Gastroesophageal sphincter (tissue), 4 donors: ENCODE data around the gene NDUFB8. TPM values are rescaled to one million over a fixed set of nuclear protein-coding genes. Genes with fewer than 3 reads are reported as not detected.
"Not testable (repeated sequence)": the region's sequence is repeated elsewhere in the genome, so short reads cannot be mapped to it uniquely, and the experiment has no call there.

Experiments
- ATAC-seq: fragments of 150-250 bp; one replicate; pipeline ENCODE4 v1.9.1; 2016; ENCODE audit warnings: mild to moderate bottlenecking, moderate library complexity
- H3K27ac ChIP-seq, 4 donors: fragments of 200-600 bp; sonication (generic) in 3 of 4; 1 replicate in 3 of 4; 2 replicates in 1 of 4; pipeline ENCODE4 v1.5.1; 2016 to 2019
- H3K27me3 ChIP-seq: fragments of 200-600 bp; sonication (generic); one replicate; pipeline ENCODE4 v1.5.1; 2019
- H3K36me3 ChIP-seq, 2 donors: fragments of 200-600 bp; sonication (generic); one replicate each; pipeline ENCODE4 v1.5.1; 2019; ENCODE audit warnings: control low read depth in 1 of 2
- H3K4me1 ChIP-seq, 3 donors: fragments of 200-600 bp; sonication (generic); 1 replicate in 2 of 3; 2 replicates in 1 of 3; pipeline ENCODE4 v1.5.1; 2016 to 2019; ENCODE audit warnings: control low read depth in 2 of 3
- H3K4me3 ChIP-seq, 2 donors: fragments of 200-600 bp; sonication (generic); one replicate each; pipeline ENCODE4 v1.5.1; 2019; ENCODE audit warnings: mild to moderate bottlenecking in 1 of 2, moderate library complexity in 1 of 2
- H3K9me3 ChIP-seq, 3 donors: fragments of 200-600 bp; sonication (generic); one replicate each; pipeline ENCODE4 v1.5.1; 2017 to 2019; ENCODE audit warnings: control low read depth in 2 of 3
- EP300 ChIP-seq: sonication (generic); formaldehyde crosslinking; IDR thresholded peaks from one replicate; pipeline ENCODE4 v1.6.1; 2017; ENCODE audit warnings: antibody characterized with exemption, mild to moderate bottlenecking
- POLR2A ChIP-seq, 2 donors: fragments of 450-650 bp; IDR thresholded peaks; one replicate each; pipeline ENCODE4 v1.6.1; 2017; ENCODE audit warnings: antibody characterized with exemption in 2 of 2, mild to moderate bottlenecking in 2 of 2, moderate library complexity in 1 of 2
- POLR2AphosphoS5 ChIP-seq: sonication (generic); formaldehyde crosslinking; IDR thresholded peaks from one replicate; pipeline ENCODE4 v1.6.1; 2017; ENCODE audit warnings: antibody characterized with exemption
- WGBS, 2 donors: methylation state at CpG; one replicate each; pipeline ENCODE4 v1.1.5; 2018; ENCODE audit warnings: low coverage in 1 of 2; 5-methylcytosine and 5-hydroxymethylcytosine counted together
- total RNA-seq, 4 donors: library from RNA; depleted of rRNA; stranded (reverse); fragments of >200 nt; gene quantifications; one replicate each; pipeline ENCODE4 v1.1.0, GENCODE V29; 2016
- TF ChIP-seq, protein P1 (sequence below), 4 experiments: fragments of 200-600 bp in 2 of 4; fragments of 450-650 bp in 2 of 4; sonication (generic) in 1 of 4; IDR thresholded peaks; one replicate each; pipeline ENCODE4 v1.5.1; 2017 to 2019; ENCODE audit warnings: antibody characterized with exemption in 4 of 4, mild to moderate bottlenecking in 2 of 4, moderate library complexity in 2 of 4

NDUFB8 gene
- total RNA-seq, result 100 to 1,000 TPM; 268 to 317 (median 283) TPM

DNA sequence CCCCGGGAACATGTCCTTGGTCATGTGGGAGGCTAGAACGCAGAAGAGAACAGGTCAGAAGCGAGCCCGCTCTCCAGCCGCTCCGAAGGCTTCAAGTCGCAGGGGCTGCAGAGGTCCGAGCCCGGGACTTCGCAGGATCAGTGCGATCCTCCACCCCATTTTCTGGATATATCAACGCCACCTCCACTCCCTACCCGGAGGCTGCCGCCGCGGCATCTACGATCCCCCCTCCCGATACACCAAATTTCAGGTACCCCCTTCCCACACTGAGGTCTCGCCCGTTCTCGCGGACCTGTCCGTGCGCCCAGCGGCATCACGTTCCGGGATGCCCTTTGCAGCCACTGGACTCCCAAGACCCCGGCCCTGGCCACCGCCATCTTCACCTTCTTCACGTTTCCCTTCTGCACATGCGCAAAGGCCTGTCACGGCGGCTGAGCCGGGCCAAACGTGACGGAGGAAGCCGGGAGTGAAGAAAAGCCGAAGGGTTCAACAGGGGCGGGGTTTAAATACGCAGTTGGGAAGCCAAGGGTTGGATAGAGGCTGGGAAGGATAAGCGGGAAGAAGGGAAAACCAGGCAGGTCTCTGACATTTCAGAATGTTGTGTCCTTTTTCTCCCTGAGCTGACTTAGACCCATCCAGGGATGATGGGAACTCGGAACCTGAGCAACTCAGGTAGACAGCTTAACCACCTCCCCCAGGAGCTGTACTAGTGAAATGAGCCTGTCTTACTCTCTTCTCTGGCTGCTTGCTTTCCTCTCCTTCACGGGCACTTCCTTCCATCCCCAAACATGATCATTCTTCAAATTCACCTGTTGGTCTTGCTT, at the start of gene NDUFB8:
NDUFB8 (minus strand) TSS at position 397 of the 824 bp plus-strand sequence; CDS start at position 377, 20 bp downstream.
- 1 to 2% methylated on average over 10 to 11 of the region's 43 CpGs for WGBS, 2 donors
- Histone ChIP-seq H3K27me3 (no peaks in the 10 kb centered on the region), H3K4me1 (peaks cover 4 to 35% (median 8%) of the 10 kb centered on the region in 3 donors), H3K36me3 (peaks cover 0 to 33% of the 10 kb centered on the region in 2 donors), H3K27ac (peak within 1 kb of the TSS; percentile 31 to 91 (median 90)), H3K9me3 (no peaks in the 10 kb centered on the region), H3K4me3 (peak within 1 kb of the TSS; percentile 68 to 95)
- ATAC-seq, result peak; percentile 88
- TF ChIP-seq EP300 (no peak), POLR2A (IDR thresholded peaks at IDR 0.05) (peak; percentile 48 to 53), POLR2AphosphoS5 (peak; percentile 76)
- TF ChIP-seq, protein P1, sequence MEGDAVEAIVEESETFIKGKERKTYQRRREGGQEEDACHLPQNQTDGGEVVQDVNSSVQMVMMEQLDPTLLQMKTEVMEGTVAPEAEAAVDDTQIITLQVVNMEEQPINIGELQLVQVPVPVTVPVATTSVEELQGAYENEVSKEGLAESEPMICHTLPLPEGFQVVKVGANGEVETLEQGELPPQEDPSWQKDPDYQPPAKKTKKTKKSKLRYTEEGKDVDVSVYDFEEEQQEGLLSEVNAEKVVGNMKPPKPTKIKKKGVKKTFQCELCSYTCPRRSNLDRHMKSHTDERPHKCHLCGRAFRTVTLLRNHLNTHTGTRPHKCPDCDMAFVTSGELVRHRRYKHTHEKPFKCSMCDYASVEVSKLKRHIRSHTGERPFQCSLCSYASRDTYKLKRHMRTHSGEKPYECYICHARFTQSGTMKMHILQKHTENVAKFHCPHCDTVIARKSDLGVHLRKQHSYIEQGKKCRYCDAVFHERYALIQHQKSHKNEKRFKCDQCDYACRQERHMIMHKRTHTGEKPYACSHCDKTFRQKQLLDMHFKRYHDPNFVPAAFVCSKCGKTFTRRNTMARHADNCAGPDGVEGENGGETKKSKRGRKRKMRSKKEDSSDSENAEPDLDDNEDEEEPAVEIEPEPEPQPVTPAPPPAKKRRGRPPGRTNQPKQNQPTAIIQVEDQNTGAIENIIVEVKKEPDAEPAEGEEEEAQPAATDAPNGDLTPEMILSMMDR (IDR thresholded peaks at IDR 0.05), result peak in 1 of 4 experiments; percentile 16

DNA sequence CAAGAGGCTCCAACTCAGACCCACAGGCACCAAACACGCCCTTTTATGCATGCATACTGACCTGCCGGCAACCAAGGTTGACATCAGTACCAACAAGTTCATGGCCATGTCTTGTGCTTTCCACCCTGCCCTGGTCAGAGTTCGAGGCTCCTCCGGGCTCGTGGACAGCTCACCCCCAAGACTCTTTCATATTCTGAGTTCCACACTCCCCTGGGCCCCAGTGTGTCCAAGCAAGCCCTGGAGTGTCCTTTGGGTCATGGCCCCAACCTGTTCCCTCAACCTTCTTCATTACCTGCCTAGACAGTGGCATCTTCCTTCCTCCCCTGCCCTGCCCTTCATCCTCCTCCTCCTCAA, 46.6 kb upstream of the NDUFB8 start:
- ATAC-seq, result no peak
- TF ChIP-seq EP300 (no peak), POLR2AphosphoS5 (no peak)
- WGBS, 2 donors, result 75% methylated on average over 5 of the region's 5 CpGs; no CpG with 5 or more reads in 1 of the 2 donors
- Histone ChIP-seq H3K27me3 (peaks cover 66% of the 10 kb centered on the region), H3K4me3 (no peak overlapping the region), H3K27ac (no peak overlapping the region), H3K4me1 (no peaks in the 10 kb centered on the region), H3K36me3 (no peaks in the 10 kb centered on the region), H3K9me3 (no peaks in the 10 kb centered on the region)

DNA sequence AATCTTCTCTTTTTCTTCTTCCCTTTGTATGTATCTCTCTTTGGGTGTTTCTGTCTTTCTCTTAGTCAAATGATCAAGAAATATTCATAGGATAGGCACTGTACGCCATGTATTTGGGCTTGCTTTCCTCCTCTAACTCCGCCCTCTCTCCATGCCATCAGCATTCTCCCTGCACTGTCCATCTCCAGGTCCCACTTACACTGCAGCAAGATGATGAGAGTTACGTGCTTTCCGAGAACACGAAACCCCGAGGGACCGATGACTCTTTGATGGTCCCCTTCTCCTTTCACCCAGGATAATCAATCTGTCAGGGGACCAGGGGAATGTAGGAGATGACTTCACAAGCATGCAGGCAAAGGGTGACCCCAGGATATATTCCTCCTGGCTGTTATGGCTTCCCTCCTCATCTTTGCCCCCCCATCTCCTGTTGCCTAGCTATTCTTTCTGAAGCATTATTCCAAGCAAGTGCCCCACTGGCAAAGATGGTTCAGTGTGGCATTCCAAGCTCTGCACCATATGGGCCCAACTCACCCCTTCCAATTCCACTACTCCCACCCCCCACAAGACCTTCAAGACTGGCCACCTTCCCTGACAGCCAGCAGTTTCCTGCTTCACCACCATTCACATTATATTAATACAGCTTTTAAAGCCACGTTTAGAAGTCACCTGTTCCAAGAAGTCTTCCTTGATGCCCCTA, 46.1 kb upstream of the NDUFB8 start:
- Histone ChIP-seq H3K36me3 (no peaks in the 10 kb centered on the region), H3K27me3 (peaks cover 71% of the 10 kb centered on the region), H3K9me3 (no peaks in the 10 kb centered on the region), H3K27ac (no peak overlapping the region), H3K4me3 (no peak overlapping the region), H3K4me1 (no peaks in the 10 kb centered on the region)
- no peak for ATAC-seq
- 63 to 75% methylated on average over 5 to 6 of the region's 8 CpGs for WGBS, 2 donors
- no peak for TF ChIP-seq POLR2AphosphoS5
- TF ChIP-seq POLR2A (IDR thresholded peaks at IDR 0.05), result no peak
- TF ChIP-seq EP300, result no peak
- TF ChIP-seq, protein P1 (IDR thresholded peaks at IDR 0.05), result no peak

DNA sequence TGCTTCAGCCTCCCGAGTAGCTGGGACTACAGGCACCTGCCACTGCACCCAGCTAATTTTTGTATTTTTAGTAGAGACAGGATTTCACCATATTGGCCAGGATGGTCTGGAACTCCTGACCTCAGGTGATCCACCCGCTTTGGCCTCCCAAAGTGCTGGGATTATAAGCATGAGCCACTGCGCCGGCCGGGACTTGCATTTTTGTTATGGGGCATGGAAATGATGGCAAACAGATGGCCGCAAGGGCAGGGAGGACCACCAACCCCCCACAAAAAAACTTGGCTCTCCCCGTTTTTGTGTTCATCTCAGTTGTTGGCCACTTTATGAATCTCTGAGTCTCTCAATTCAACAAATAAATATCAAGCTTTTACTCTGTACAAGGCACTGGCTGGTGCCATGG, 45.5 kb upstream of the NDUFB8 start:
- WGBS, 2 donors, result 69 to 71% methylated on average over 2 to 5 of the region's 7 CpGs
- H3K27me3 ChIP-seq, result peaks cover 77% of the 10 kb centered on the region
- not testable (repeated sequence) for H3K4me1 ChIP-seq, H3K36me3 ChIP-seq, H3K4me3 ChIP-seq, H3K27ac ChIP-seq, H3K9me3 ChIP-seq, ATAC-seq

GRCh38 chr10:100571084-100571856, 41.6 kb upstream of the NDUFB8 start:
- peaks cover 93% of the 10 kb centered on the region for H3K27me3 ChIP-seq
- 81% methylated on average over 10 of the region's 24 CpGs; no CpG with 5 or more reads in 1 of the 2 donors for WGBS, 2 donors
- TF ChIP-seq POLR2AphosphoS5 (no peak), POLR2A (IDR thresholded peaks at IDR 0.05) (no peak)

GRCh38 chr10:100570506-100570905, 40.8 kb upstream of the NDUFB8 start:
- no peaks in the 10 kb centered on the region for H3K36me3 ChIP-seq
- H3K4me1 ChIP-seq, result no peaks in the 10 kb centered on the region
- 46 to 74% methylated on average over 7 to 8 of the region's 8 CpGs for WGBS, 2 donors
- TF ChIP-seq EP300 (no peak), POLR2A (IDR thresholded peaks at IDR 0.05) (no peak), POLR2AphosphoS5 (no peak)
- TF ChIP-seq, protein P1 (IDR thresholded peaks at IDR 0.05), result no peak
- no peaks in the 10 kb centered on the region for H3K9me3 ChIP-seq
- H3K27me3 ChIP-seq, result peaks cover 93% of the 10 kb centered on the region
- ATAC-seq, result no peak
- H3K27ac ChIP-seq, result no peak overlapping the region
- H3K4me3 ChIP-seq, result no peak overlapping the region

More at GRCh38 chr10:100571084-100571856, 41.6 kb upstream of the NDUFB8 start:
- ATAC-seq, result no peak
- no peaks in the 10 kb centered on the region for H3K9me3 ChIP-seq
- no peaks in the 10 kb centered on the region for H3K36me3 ChIP-seq
- no peaks in the 10 kb centered on the region for H3K4me1 ChIP-seq
- H3K4me3 ChIP-seq, result no peak overlapping the region
- H3K27ac ChIP-seq, result no peak overlapping the region
